Body of pancreas (tissue), 4 donors: ENCODE measurements around the gene LZTS3. TPM values are rescaled to one million over a fixed set of nuclear protein-coding genes. Genes with fewer than 3 reads are reported as not detected.

Experiments
- ATAC-seq: fragments of 150-250 bp; one replicate; pipeline ENCODE4 v1.9.1; 2016
- DNase-seq, 4 donors: peaks; one replicate each; pipeline ENCODE4 v3.0.0-alpha.2; 2019
- H3K27ac ChIP-seq, 4 donors: fragments of 200-600 bp; sonication (generic); 1 replicate in 3 of 4; 2 replicates in 1 of 4; pipeline versions ENCODE4 v1.5.1 to v1.6.1; 2016 to 2019; ENCODE audit warnings: mild to moderate bottlenecking in 1 of 4, mixed read lengths in 1 of 4, moderate library complexity in 1 of 4
- H3K27me3 ChIP-seq, 2 donors: fragments of 200-600 bp; sonication (generic); one replicate each; pipeline ENCODE4 v1.6.0; 2016; ENCODE audit warnings: mild to moderate bottlenecking in 1 of 2
- H3K36me3 ChIP-seq, 2 donors: fragments of 200-600 bp; sonication (generic); replicated peaks in 1 of 2; 2 replicates each; pipeline ENCODE4 v1.5.1; 2016; ENCODE audit warnings: low read depth in 2 of 2; ENCODE audit not compliant: insufficient read depth in 1 of 2
- H3K4me1 ChIP-seq: fragments of 200-600 bp; sonication (generic); one replicate; pipeline ENCODE4 v1.6.0; 2016
- H3K4me3 ChIP-seq, 2 donors: fragments of 200-600 bp; sonication (generic); 1 replicate in 1 of 2; 2 replicates in 1 of 2; pipeline ENCODE4 v1.5.1; 2016 to 2019
- H3K9me3 ChIP-seq, 3 donors: fragments of 200-600 bp; sonication (generic); 1 replicate in 2 of 3; 2 replicates in 1 of 3; pipeline ENCODE4 v1.5.1; 2016
- CTCF ChIP-seq, 7 experiments: fragments of 450-650 bp in 4 of 7; fragments of 200-600 bp in 3 of 7; sonication (generic) in 3 of 7; IDR thresholded peaks; one replicate each; pipeline ENCODE4 v1.5.1; 2016 to 2019; ENCODE audit warnings: antibody characterized with exemption in 7 of 7
- POLR2A ChIP-seq, 3 donors: fragments of 450-650 bp; IDR thresholded peaks; one replicate each; pipeline ENCODE4 v1.6.1; 2016; ENCODE audit warnings: antibody characterized with exemption in 3 of 3, mild to moderate bottlenecking in 2 of 3
- WGBS, 2 donors: methylation state at CpG; one replicate each; pipeline ENCODE4 v1.1.5; 2017; 5-methylcytosine and 5-hydroxymethylcytosine counted together
- intact Hi-C: fragments of 100-400 bp; cut with DNase I; formaldehyde crosslinking; loops from one replicate; pipeline ENCODE4 v1.15.1; 2023
- total RNA-seq, 2 donors: library from RNA; depleted of rRNA; stranded (reverse); fragments of >200 nt; gene quantifications; one replicate each; pipeline ENCODE4 v1.1.0, GENCODE V29; 2016

LZTS3 gene
- total RNA-seq, 2 donors from 2014 or later: 38.4 to 72.2 TPM

- DNase-seq (peak in 1 of 4 donors; percentile 33), ATAC-seq (no peak)
- no peak for TF ChIP-seq CTCF (IDR thresholded peaks at IDR 0.05)
- no peak for TF ChIP-seq POLR2A (IDR thresholded peaks at IDR 0.05)
- H3K36me3 ChIP-seq: no peaks in the 10 kb centered on the region
- H3K4me3 ChIP-seq: no peak overlapping the region
- peak overlapping the region in 2 of 4 donors; percentile 29 to 45 for H3K27ac ChIP-seq
- intact Hi-C loops: no loop called here
- WGBS, 2 donors: 41 to 44% methylated on average over 7 to 8 of the region's 8 CpGs
- no peaks in the 10 kb centered on the region for H3K9me3 ChIP-seq
- H3K27me3 ChIP-seq: no peaks in the 10 kb centered on the region
- peaks cover 23% of the 10 kb centered on the region for H3K4me1 ChIP-seq
Measured at GRCh38 chr20:3177746-3178485, 4.6 kb upstream of the LZTS3 start.

- H3K27me3 ChIP-seq: no peaks in the 10 kb centered on the region
- no peaks in the 10 kb centered on the region for H3K36me3 ChIP-seq
- H3K27ac ChIP-seq: peak overlapping the region in 3 of 4 donors; percentile 86 to 90 (median 88)
- no peaks in the 10 kb centered on the region for H3K9me3 ChIP-seq
- H3K4me3 ChIP-seq: no peak overlapping the region
- intact Hi-C loops: no loop called here
- H3K4me1 ChIP-seq: peaks cover 30% of the 10 kb centered on the region
- ATAC-seq: no peak
- no peak for TF ChIP-seq CTCF (IDR thresholded peaks at IDR 0.05)
- no peak for TF ChIP-seq POLR2A (IDR thresholded peaks at IDR 0.05)
- WGBS, 2 donors: 18 to 27% methylated on average over 1 of the region's 1 CpG
- no peak for DNase-seq
Measured at GRCh38 chr20:3175270-3175669, 1.9 kb upstream of the LZTS3 start.

GRCh38 chr20:3174442-3175261 lies 1.3 kb upstream of the LZTS3 start:
- H3K9me3 ChIP-seq: no peaks in the 10 kb centered on the region
- no peaks in the 10 kb centered on the region for H3K36me3 ChIP-seq
- intact Hi-C loops: no loop called here
- 7 to 8% methylated on average over 13 of the region's 13 CpGs for WGBS, 2 donors
- peak in 1 of 4 donors; percentile 55 for DNase-seq
- H3K27ac ChIP-seq: peak overlapping the region; percentile 60 to 90 (median 87)
- ATAC-seq: no peak
- H3K4me3 ChIP-seq: peak overlapping the region in 1 of 2 donors; percentile 90
- H3K27me3 ChIP-seq: no peaks in the 10 kb centered on the region
- peaks cover 30% of the 10 kb centered on the region for H3K4me1 ChIP-seq
- TF ChIP-seq POLR2A (IDR thresholded peaks at IDR 0.05) (no peak), CTCF (IDR thresholded peaks at IDR 0.05) (peak in 2 of 7 experiments; percentile 4 to 23)

GRCh38 chr20:3173610-3174441 lies 477 bp upstream of the LZTS3 start:
- ATAC-seq (peak; percentile 92), DNase-seq (peak; percentile 89 to 94 (median 93))
- WGBS, 2 donors: 0 to 1% methylated on average over 1 to 75 of the region's 84 CpGs
- peaks cover 35% of the 10 kb centered on the region for H3K4me1 ChIP-seq
- TF ChIP-seq CTCF (IDR thresholded peaks at IDR 0.05) (peak in 3 of 7 experiments; percentile 26 to 41 (median 31)), POLR2A (IDR thresholded peaks at IDR 0.05) (peak; percentile 57 to 71 (median 57))
- H3K36me3 ChIP-seq: no peaks in the 10 kb centered on the region
- H3K4me3 ChIP-seq: peak overlapping the region; percentile 53 to 90
- no peaks in the 10 kb centered on the region for H3K9me3 ChIP-seq
- H3K27me3 ChIP-seq: no peaks in the 10 kb centered on the region
- intact Hi-C loops: no loop called here
- peak overlapping the region; percentile 60 to 90 (median 87) for H3K27ac ChIP-seq
